DND-41 (cell line): Measurements from ENCODE around the gene TMPRSS12.
"Not testable (repeated sequence)": the region's sequence is repeated elsewhere in the genome, so short reads cannot be mapped to it uniquely, and the experiment has no call there.

Experiments
- ATAC-seq: fragments of 200-7000 bp; cut with Tn5 transposase; 3 replicates; pipeline ENCODE4 v1.9.1; 2021; ENCODE audit warnings: low read depth; ENCODE audit not compliant: insufficient read depth
- DNase-seq: peaks from one replicate; pipeline ENCODE4 v3.0.0-alpha.2; 2020
- H2AFZ ChIP-seq: 2 replicates; pipeline ENCODE4 v1.6.0; 2012; ENCODE audit warnings: low read depth, low read length
- H3K27ac ChIP-seq: 2 replicates; pipeline ENCODE4 v1.5.1; 2012; ENCODE audit warnings: low read length, inconsistent platforms
- H3K27me3 ChIP-seq: fragments of 200-600 bp; sonication (generic); 2 replicates; pipeline ENCODE4 v1.6.0; 2012; ENCODE audit warnings: low read length, mild to moderate bottlenecking, inconsistent platforms; ENCODE audit not compliant: insufficient read depth, poor library complexity
- H3K36me3 ChIP-seq: 2 replicates; pipeline ENCODE4 v1.5.1; 2012; ENCODE audit warnings: low read length, inconsistent platforms; ENCODE audit not compliant: insufficient read depth
- H3K4me1 ChIP-seq: 2 replicates; pipeline ENCODE4 v1.5.1; 2012; ENCODE audit warnings: mild to moderate bottlenecking, low read length; ENCODE audit not compliant: insufficient read depth
- H3K4me2 ChIP-seq: 2 replicates; pipeline ENCODE4 v1.6.0; 2012; ENCODE audit warnings: mild to moderate bottlenecking, moderate library complexity, low read length, inconsistent platforms; ENCODE audit not compliant: insufficient read depth
- H3K4me3 ChIP-seq, 2 experiments: fragments of 200-600 bp in 1 of 2; shearing (Covaris generic) in 1 of 2; 2 replicates each; pipeline ENCODE4 v1.5.1; 2012 to 2016; ENCODE audit warnings: inconsistent platforms in 2 of 2, low read length in 2 of 2, mild to moderate bottlenecking in 2 of 2, low read depth in 1 of 2, moderate library complexity in 1 of 2
- H3K79me2 ChIP-seq: 2 replicates; pipeline ENCODE4 v1.6.0; 2012; ENCODE audit warnings: low read length, inconsistent platforms; ENCODE audit not compliant: insufficient read depth
- H3K9ac ChIP-seq: 2 replicates; pipeline ENCODE4 v1.6.0; 2012; ENCODE audit warnings: low read depth, mild to moderate bottlenecking, inconsistent platforms, low read length, moderate library complexity
- H3K9me3 ChIP-seq: 2 replicates; pipeline ENCODE4 v1.5.1; 2012; ENCODE audit warnings: low read length, moderate library complexity, mild to moderate bottlenecking, inconsistent platforms; ENCODE audit not compliant: insufficient read depth, severe bottlenecking
- H4K20me1 ChIP-seq: 2 replicates; pipeline ENCODE4 v1.6.0; 2012; ENCODE audit warnings: low read length; ENCODE audit not compliant: insufficient read depth
- CTCF ChIP-seq: IDR thresholded peaks from 2 replicates; pipeline ENCODE4 v1.5.1; 2012; ENCODE audit warnings: borderline replicate concordance, low read length, moderate library complexity, mild to moderate bottlenecking; ENCODE audit not compliant: poor library complexity, severe bottlenecking; ENCODE audit errors: extremely low read depth
- EZH2 ChIP-seq: IDR thresholded peaks from 3 replicates; pipeline ENCODE4 v1.6.1; 2012; ENCODE audit warnings: borderline replicate concordance, low read depth, mild to moderate bottlenecking, moderate library complexity, low read length, inconsistent platforms; ENCODE audit not compliant: severe bottlenecking

TMPRSS12 gene

DNA sequence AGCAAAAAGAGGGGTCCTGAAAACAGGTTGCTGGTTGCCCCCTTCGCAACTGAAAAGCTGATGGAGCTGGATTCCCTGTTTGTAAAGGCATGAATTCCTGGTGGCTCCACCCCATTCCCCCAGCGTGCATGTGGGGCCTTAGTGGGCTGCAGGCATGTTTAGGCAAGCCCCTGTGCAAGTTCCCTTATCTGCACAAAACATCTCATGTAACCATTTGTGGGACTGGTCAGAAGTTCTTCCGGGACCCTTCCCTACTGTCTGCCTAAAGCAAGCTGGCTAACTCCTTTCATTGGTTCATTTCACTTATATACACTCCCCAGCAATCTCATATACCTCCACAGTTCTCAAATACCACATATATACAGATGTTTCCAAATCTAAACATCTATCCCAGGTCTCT, 85.7 kb downstream of the TMPRSS12 start:
- Histone ChIP-seq H3K27ac (peak overlapping the region; percentile 43; the same call in 1 of the 2 replicates), H2AFZ (0 out of 2 replicates have a peak overlapping the region, but pooled peaks have one; percentile 29), H3K36me3 (no peaks in the 10 kb centered on the region), H4K20me1 (no peaks in the 10 kb centered on the region), H3K4me3 (no peak overlapping the region; a peak in 1 of 4 replicates), H3K9me3 (no peaks in the 10 kb centered on the region), H3K27me3 (no peaks in the 10 kb centered on the region), H3K9ac (no peak overlapping the region), H3K79me2 (no peaks in the 10 kb centered on the region), H3K4me1 (peaks cover 66% of the 10 kb centered on the region), H3K4me2 (peak overlapping the region; percentile 36)
- DNase-seq (peak; percentile 61), ATAC-seq (0 out of 3 replicates have a peak, but pooled peaks have one; percentile 8)
- no peak for TF ChIP-seq CTCF
- TF ChIP-seq EZH2, result no peak

DNA sequence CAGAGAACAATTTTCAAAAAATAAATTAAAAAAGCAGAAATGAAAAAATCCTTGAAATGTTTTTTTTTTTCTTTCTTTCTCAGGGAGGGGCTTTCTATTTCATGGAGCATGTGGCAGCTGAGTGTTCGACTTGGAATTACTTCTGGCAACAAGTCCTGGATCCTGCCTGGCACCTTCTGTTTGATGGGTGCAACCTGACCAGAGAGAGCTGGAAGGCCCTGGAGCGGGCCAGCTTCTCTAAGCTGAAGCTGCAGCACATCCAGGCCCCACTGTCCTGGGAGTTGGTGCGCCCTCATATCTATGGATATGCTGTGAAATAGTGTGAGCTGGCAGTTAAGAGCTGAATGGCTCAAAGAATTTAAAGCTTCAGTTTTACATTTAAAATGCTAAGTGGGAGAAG, 87.1 kb downstream of the TMPRSS12 start:
- no peak for DNase-seq
- Histone ChIP-seq H3K27ac (no peak overlapping the region), H3K9me3 (no peaks in the 10 kb centered on the region), H3K27me3 (no peaks in the 10 kb centered on the region), H3K36me3 (no peaks in the 10 kb centered on the region), H3K4me1 (peaks cover 54% of the 10 kb centered on the region), H2AFZ (no peak overlapping the region), H3K9ac (no peak overlapping the region), H4K20me1 (no peaks in the 10 kb centered on the region), H3K4me2 (no peak overlapping the region), H3K79me2 (no peaks in the 10 kb centered on the region), H3K4me3 (no peak overlapping the region)
- TF ChIP-seq CTCF (no peak), EZH2 (no peak)
- ATAC-seq, result no peak

DNA sequence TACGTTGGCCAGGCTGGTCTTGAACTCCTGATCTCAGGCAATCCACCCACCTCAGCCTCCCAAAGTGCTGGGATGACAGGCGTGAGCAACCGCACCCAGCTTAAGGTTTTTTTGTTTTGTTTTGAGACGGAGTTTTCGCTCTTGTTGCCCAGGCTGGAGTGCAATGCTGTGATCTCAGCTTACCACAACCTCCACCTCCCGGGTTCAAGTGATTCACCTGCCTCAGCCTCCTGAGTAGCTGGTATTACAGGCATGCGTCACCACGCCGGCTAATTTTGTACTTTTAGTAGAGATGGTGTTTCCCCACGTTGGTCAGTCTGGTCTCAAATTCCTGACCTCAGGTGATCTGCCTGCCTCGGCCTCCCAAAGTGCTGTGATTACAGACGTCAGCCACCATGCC, 87.8 kb downstream of the TMPRSS12 start:
- not testable (repeated sequence) for H2AFZ ChIP-seq, H3K9me3 ChIP-seq, DNase-seq, H3K79me2 ChIP-seq, ATAC-seq, H3K36me3 ChIP-seq, H3K27me3 ChIP-seq, H3K9ac ChIP-seq, H4K20me1 ChIP-seq, H3K4me2 ChIP-seq, H3K27ac ChIP-seq, H3K4me3 ChIP-seq
- H3K4me1 ChIP-seq, result peaks cover 47% of the 10 kb centered on the region

- no peaks in the 10 kb centered on the region for H3K27me3 ChIP-seq
- H3K9me3 ChIP-seq, result peaks cover 10% of the 10 kb centered on the region
- H3K9ac ChIP-seq, result no peak overlapping the region
- H4K20me1 ChIP-seq, result no peaks in the 10 kb centered on the region
- H3K36me3 ChIP-seq, result peaks cover 6% of the 10 kb centered on the region; the same call in 1 of the 2 replicates
- H3K79me2 ChIP-seq, result no peaks in the 10 kb centered on the region
- DNase-seq, result no peak
- no peak overlapping the region for H3K4me3 ChIP-seq
- H3K4me2 ChIP-seq, result no peak overlapping the region
- no peak for ATAC-seq
- no peak for TF ChIP-seq EZH2
- TF ChIP-seq CTCF, result no peak
- peaks cover 25% of the 10 kb centered on the region for H3K4me1 ChIP-seq
- no peak overlapping the region for H2AFZ ChIP-seq
- H3K27ac ChIP-seq, result no peak overlapping the region
These were observed 90.1 kb downstream of the TMPRSS12 start for GRCh38 chr12:50932787-50933280.
